GM20000 (cell line): Measurements from ENCODE around the gene TRIM63.

Experiments
- DNase-seq: peaks from one replicate; pipeline ENCODE4 v3.0.0; 2012; ENCODE audit warnings: low spot score
- CTCF ChIP-seq: IDR thresholded peaks from 2 replicates; pipeline ENCODE4 v1.5.1; 2012; ENCODE audit warnings: mild to moderate bottlenecking, control low read depth; ENCODE audit errors: extremely low read depth, missing control alignments

The TRIM63 gene

GRCh38 chr1:26031196-26031595 lies 36.2 kb downstream of the TRIM63 start:
- no peak for DNase-seq
- no peak for TF ChIP-seq CTCF

GRCh38 chr1:26029864-26030481 lies 37.5 kb downstream of the TRIM63 start:
- DNase-seq = no peak
- no peak for TF ChIP-seq CTCF

- DNase-seq = no peak
- no peak for TF ChIP-seq CTCF
Observed at GRCh38 chr1:26029054-26029863, 38.2 kb downstream of the TRIM63 start.

GRCh38 chr1:26028490-26028980 lies 38.9 kb downstream of the TRIM63 start:
- DNase-seq = no peak
- TF ChIP-seq CTCF = no peak

- TF ChIP-seq CTCF = no peak
- no peak for DNase-seq
Observed at GRCh38 chr1:26027716-26028489, 39.5 kb downstream of the TRIM63 start.

- no peak for TF ChIP-seq CTCF
- DNase-seq = no peak
Observed at GRCh38 chr1:26025517-26025916, 41.9 kb downstream of the TRIM63 start.

DNA sequence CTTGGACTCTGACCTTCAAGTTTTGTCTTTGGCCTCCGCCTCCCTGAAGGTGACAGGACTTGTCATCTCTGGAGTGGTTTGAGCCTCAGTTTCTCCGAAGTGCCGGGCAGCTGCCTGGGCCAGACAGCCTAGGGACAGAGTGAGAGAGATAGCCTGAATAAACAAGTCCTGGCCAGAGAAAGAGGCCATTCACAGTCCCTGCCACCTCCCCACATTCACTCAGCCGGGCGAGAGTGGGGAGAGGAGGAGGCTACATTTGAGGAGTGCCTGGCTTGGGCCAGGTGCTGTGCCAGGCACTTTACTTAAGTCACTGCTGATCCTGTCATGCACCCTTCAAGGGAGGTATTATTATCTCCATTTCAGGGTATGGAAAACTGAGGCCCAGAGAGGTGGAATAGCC lies 42.4 kb downstream of the TRIM63 start:
- no peak for TF ChIP-seq CTCF
- no peak for DNase-seq
